Sigmoid colon (tissue), 4 donors: ENCODE data around the gene SIRT2.

ENCODE experiments used
- CTCF ChIP-seq, 4 experiments: fragments of 450-650 bp in 3 of 4; fragments of 200-600 bp in 1 of 4; IDR thresholded peaks; one replicate each; pipeline ENCODE4 v1.5.1; 2016 to 2019; ENCODE audit warnings: antibody characterized with exemption in 4 of 4, mild to moderate bottlenecking in 3 of 4, moderate library complexity in 2 of 4
- EP300 ChIP-seq, 4 donors: sonication (generic); formaldehyde crosslinking; IDR thresholded peaks; one replicate each; pipeline ENCODE4 v1.6.1; 2017; ENCODE audit warnings: antibody characterized with exemption in 4 of 4

- TF ChIP-seq CTCF (IDR thresholded peaks at IDR 0.05) (no peak), EP300 (IDR thresholded peaks at IDR 0.05) (peak in 2 of 4 donors; percentile 42 to 87)
Measured at GRCh38 chr19:38851622-38852230, 47.7 kb downstream of the SIRT2 start.
